Measurements from ENCODE around the gene TOM1.
A peak's percentile ranks its signal among the peaks of the same experiment; 100 is the strongest.

Gene TOM1

GRCh38 chr22:35327690-35328471 is 28.2 kb downstream of the TOM1 start:
- TF ChIP-seq, protein P1, sequence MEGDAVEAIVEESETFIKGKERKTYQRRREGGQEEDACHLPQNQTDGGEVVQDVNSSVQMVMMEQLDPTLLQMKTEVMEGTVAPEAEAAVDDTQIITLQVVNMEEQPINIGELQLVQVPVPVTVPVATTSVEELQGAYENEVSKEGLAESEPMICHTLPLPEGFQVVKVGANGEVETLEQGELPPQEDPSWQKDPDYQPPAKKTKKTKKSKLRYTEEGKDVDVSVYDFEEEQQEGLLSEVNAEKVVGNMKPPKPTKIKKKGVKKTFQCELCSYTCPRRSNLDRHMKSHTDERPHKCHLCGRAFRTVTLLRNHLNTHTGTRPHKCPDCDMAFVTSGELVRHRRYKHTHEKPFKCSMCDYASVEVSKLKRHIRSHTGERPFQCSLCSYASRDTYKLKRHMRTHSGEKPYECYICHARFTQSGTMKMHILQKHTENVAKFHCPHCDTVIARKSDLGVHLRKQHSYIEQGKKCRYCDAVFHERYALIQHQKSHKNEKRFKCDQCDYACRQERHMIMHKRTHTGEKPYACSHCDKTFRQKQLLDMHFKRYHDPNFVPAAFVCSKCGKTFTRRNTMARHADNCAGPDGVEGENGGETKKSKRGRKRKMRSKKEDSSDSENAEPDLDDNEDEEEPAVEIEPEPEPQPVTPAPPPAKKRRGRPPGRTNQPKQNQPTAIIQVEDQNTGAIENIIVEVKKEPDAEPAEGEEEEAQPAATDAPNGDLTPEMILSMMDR (IDR thresholded peaks at IDR 0.05; ENCODE audit: low read depth, low read length, missing control alignments) = no peak
- in situ Hi-C loops (cut with HindIII; ENCODE audit: low sequenced_read_pairs) = no loop called here
- H3K4me3 ChIP-seq (ENCODE audit: low read depth, low read length) = no peak overlapping the region
- DNase-seq (ENCODE audit: low read depth) = no peak

GRCh38 chr22:35328472-35328885 is 28.8 kb downstream of the TOM1 start:
- TF ChIP-seq, protein P1 (IDR thresholded peaks at IDR 0.05; ENCODE audit: low read depth, low read length, missing control alignments) = no peak
- H3K4me3 ChIP-seq (ENCODE audit: low read depth, low read length) = no peak overlapping the region
- in situ Hi-C loops (cut with HindIII; ENCODE audit: low sequenced_read_pairs) = no loop called here
- no peak for DNase-seq (ENCODE audit: low read depth)

DNA sequence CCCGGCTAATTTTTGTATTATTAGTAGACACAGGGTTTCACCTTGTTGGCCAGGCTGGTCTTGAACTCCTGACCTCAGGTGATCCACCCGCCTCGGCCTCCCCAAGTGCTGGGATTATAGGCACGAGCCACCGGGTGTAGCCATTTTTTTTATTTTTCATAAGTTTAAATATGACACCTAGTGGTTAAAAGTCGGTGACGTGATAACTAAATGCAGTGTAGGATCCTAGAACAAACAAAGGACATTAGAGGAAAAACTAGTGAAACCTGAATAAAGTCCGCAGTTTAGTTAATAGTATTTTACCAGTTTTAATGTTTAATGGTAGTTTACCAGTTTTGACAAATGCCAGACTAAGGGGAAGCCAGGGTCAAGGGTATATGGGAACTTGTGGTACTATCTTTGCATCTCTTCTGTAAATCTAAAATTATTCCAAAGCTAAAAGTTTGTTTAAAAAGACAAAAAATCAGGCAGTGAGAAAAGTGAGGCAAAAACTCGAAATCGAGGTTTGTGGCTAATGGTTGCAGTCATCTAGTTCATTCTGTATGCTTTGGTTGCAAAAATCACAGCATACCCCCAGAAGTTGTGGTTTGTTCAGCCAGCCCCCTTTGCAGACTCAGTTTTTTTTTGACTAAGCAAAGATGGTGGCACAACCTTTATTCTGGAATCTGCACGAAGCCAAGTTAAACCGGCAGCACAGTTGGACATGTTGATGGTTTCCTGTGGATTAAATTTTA is 29.6 kb downstream of the TOM1 start:
- TF ChIP-seq, protein P1 (IDR thresholded peaks at IDR 0.05; ENCODE audit: low read depth, low read length, missing control alignments) = no peak
- no peak overlapping the region for H3K4me3 ChIP-seq (ENCODE audit: low read depth, low read length)
- in situ Hi-C loops (cut with HindIII; ENCODE audit: low sequenced_read_pairs) = no loop called here
- no peak for DNase-seq (ENCODE audit: low read depth)

- peak; percentile 20 for DNase-seq (ENCODE audit: low read depth)
- H3K4me3 ChIP-seq (ENCODE audit: low read depth, low read length) = no peak overlapping the region
- in situ Hi-C loops (cut with HindIII; ENCODE audit: low sequenced_read_pairs) = no loop called here
- TF ChIP-seq, protein P1 (IDR thresholded peaks at IDR 0.05; ENCODE audit: low read depth, low read length, missing control alignments) = no peak
Observed at GRCh38 chr22:35330258-35330861, 30.7 kb downstream of the TOM1 start.

DNA sequence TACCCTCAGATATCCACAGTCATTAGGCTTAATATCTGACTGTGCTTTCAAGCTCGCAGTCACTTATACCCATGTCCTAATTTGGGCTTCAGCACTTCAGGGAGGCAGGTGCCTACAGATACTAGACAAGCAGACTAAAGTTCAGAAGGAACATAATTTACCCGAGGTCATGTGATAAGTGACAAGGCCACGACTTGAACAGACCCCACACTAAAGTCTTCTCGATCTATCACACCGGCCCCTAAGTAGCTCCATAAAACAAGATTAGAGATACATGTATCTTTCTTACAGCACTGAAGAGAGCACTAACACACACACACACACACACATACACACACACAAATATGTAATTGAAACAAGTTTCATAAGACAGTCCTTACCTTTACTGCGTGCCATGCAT is 32.6 kb downstream of the TOM1 start:
- in situ Hi-C loops (cut with HindIII; ENCODE audit: low sequenced_read_pairs) = no loop called here
- TF ChIP-seq, protein P1 (IDR thresholded peaks at IDR 0.05; ENCODE audit: low read depth, low read length, missing control alignments) = no peak
- H3K4me3 ChIP-seq (ENCODE audit: low read depth, low read length) = no peak overlapping the region
- no peak for DNase-seq (ENCODE audit: low read depth)

GRCh38 chr22:35333220-35333619 is 33.5 kb downstream of the TOM1 start:
- in situ Hi-C loops (cut with HindIII; ENCODE audit: low sequenced_read_pairs) = no loop called here
- no peak for DNase-seq (ENCODE audit: low read depth)
- no peak overlapping the region for H3K4me3 ChIP-seq (ENCODE audit: low read depth, low read length)
- TF ChIP-seq, protein P1 (IDR thresholded peaks at IDR 0.05; ENCODE audit: low read depth, low read length, missing control alignments) = no peak
